SK-N-MC (cell line): ENCODE measurements around the gene CCDC93.

Source experiments
- EZH2 ChIP-seq: fragments of 200-600 bp; sonication (generic); IDR thresholded peaks from one replicate; pipeline ENCODE4 v1.6.1; 2017; ENCODE audit warnings: antibody characterized with exemption
- POLR2AphosphoS5 ChIP-seq: IDR thresholded peaks from 2 replicates; pipeline ENCODE4 v1.6.1; 2012; ENCODE audit warnings: mild to moderate bottlenecking, low read depth, low read length, borderline replicate concordance

GRCh38 chr2:118012778-118013177 is 1.1 kb downstream of the CCDC93 start:
- TF ChIP-seq EZH2, result no peak
- TF ChIP-seq POLR2AphosphoS5, result no peak
